Daoy (cell line): Measurements from ENCODE around the gene CD300C. TPM values are rescaled to one million over a fixed set of nuclear protein-coding genes. Genes with fewer than 3 reads are reported as not detected.
"Not testable (repeated sequence)": the region's sequence is repeated elsewhere in the genome, so short reads cannot be mapped to it uniquely, and the experiment has no call there.

Experiments used
- DNase-seq: peaks from one replicate; pipeline ENCODE4 v3.0.0-alpha.2; 2015; ENCODE audit warnings: low read depth
- total RNA-seq: library from RNA; depleted of rRNA; stranded (reverse); fragments of >200 nt; shearing (Covaris generic); gene quantifications from 2 replicates; pipeline ENCODE4 v1.2.3, GENCODE V29; 2014

CD300C gene
- total RNA-seq, 1 experiment from 2014 or later: 1.2 TPM

- peak; percentile 60 for DNase-seq
Measured at GRCh38 chr17:74532115-74532514, 13.8 kb downstream of the CD300C start.

- no peak for DNase-seq
Measured at GRCh38 chr17:74531231-74531761, 14.6 kb downstream of the CD300C start, which contains the start of gene CD300LB. CD300LB (minus strand) TSS chr17:74531475; CDS start chr17:74531350, 125 bp downstream.

- DNase-seq: no peak
Measured at GRCh38 chr17:74530831-74531150, 15.1 kb downstream of the CD300C start.

DNA sequence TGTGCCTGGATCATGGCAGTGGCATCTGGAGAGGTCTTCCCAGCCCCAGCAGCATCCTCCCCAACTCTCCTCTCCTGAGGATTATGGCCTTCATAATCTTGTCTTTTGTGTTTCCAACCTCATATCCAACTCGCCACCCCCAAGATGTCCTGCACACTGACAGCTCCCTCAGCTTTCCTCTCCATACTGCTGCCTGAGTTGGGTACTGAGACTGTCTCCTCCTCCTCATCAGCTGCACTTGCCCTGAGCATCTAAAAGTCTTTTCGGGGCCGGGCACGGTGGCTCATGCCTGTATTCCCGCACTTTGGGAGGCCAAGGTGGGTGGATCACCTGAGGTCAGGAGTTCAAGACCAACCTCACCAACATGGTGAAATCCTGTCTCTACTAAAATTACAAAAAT lies 16.7 kb downstream of the CD300C start:
- no peak for DNase-seq

DNA sequence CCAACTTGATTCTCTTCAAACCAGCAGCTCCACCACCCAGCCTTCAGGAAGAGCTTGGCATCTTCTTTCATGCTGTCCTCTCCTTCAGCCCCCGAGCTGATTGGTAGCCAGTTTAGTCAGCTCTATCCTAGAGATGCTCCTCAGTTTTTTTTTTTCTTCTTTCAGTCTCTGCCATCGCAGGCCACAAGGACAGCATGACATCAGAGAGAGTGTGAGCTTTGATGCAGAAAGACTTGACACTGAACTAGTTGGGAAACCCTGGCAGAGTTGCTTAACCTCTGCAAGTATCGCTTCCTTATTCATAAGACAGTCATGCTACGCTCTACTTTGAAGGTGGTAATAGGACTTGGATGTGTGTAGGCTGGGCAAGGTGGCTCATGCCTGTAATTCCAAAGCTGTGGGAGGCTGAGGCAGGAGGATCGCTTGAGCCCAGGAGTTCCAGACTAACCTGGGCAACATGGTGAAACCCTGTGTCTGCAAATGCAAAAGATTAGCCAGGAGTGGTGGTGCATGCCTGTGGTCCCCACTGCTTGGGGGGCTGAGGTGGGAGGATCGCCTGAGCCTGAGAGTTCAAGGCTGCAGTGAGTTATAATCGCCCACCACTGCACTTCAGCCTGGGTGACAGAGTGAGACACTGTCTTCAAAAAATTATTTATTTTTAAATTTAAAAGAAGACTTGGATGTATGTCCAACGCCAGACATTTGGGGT lies 17.3 kb downstream of the CD300C start:
- no peak for DNase-seq

- no peak for DNase-seq
Measured at GRCh38 chr17:74527756-74528155, 18.2 kb downstream of the CD300C start.

DNA sequence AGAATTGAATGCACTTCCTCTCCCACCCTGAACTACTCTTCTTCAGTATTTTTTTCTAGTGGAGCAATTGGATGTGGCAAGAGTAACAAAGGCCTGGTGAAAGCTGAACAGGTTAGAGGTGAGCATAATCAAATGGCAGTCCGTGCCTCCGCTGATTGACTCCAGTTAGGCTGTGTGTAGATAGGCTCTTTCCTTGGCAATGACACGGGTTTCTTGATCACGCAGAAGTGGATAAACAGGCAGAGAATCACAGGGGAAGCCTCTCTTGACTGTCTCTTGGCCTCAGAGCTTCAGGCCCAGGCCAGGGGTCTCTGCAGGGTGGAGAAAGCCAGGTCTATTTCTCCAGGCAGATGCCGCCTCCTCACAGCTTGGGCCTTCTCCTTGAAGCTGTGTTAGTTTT lies 18.8 kb downstream of the CD300C start:
- DNase-seq: no peak

- DNase-seq: no peak
Measured at GRCh38 chr17:74526681-74527080, 19.2 kb downstream of the CD300C start.

DNA sequence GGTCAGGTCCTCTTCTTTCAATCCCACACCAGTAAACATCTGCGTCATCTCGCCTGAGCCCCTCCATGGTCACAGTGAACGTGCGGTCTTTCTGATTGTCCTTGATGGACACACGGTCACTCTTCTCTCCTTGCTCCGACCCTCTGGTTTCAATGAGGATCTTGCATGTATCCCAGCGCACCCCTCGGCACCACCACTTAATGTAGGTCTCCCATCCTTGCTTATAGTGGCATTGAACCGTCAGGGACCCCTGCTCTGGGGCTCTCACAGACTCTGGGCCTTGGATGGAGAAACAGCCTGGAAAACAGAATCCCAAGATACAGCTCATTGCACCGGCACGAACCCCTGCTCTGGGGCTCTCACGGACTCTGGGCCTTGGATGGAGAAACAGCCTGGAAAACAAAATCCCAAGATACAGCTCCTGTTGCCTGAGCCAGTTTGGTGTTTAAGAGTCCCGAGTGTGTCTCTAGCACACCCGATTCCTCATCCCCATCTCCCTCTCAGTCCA lies 20.1 kb downstream of the CD300C start:
- no peak for DNase-seq

GRCh38 chr17:74525465-74525725 lies 20.5 kb downstream of the CD300C start:
- DNase-seq: no peak

DNA sequence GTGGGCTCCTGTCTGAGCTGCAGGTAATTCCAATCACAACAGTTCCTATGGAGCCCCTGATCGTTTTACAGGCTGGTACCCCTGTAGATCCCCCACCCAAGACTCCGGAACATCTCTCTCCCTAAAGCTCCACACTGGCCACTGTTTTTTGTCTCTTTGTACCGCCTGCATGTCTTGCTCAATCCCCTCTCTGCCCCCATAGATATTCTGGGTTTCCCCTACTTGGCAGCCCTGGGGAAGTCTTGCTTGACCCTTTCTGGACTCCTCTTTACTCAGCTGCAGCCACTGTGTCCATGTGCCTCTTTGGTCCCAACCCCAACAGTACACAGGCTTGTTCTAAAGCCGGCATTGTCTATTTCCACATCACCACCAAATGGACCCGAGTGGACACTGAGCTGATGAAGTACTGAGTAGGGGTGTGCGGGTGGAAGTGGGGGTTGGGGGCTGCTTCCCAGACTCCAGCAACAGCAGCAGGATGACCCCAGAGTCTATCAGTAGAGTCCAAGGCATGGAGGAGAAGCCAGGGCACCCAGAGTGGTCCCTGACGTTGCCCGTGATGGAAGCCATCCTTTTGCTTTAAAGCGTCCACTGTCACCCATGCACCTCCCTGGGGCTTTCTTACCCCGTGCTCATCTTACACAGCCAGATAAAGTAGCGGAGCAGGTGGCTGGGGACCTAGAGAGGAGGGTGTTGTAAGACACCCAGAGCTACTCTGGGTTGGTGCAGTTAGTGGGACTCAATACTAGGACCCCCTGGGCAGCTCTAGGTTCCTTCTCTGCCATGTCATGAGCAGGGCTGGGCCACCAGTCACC lies 21.1 kb downstream of the CD300C start:
- no peak for DNase-seq

DNA sequence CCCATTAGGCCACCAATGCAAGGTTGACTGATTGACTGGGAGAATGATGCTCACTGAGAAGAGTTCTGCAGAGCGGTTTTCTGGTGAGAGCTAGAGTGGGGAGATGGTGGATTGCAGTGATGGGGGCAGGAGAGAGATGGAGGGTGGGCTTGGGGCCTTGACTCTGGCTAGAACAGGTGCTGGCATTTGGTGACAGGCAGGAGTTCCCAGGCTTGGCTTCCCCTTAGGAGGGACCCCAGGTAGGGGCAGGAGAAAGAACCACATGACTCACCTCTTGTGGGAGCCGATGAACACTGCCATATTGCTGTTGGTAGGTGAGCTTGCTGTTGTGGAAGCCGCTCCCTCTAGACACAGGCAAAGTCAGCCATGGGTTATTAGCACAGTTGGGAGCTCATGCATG lies 22.6 kb downstream of the CD300C start:
- no peak for DNase-seq

GRCh38 chr17:74522381-74523105 lies 23.4 kb downstream of the CD300C start:
- no peak for DNase-seq

- no peak for DNase-seq
Measured at GRCh38 chr17:74521701-74522201, 24.2 kb downstream of the CD300C start.

GRCh38 chr17:74520790-74521480 lies 25.0 kb downstream of the CD300C start:
- peak; percentile 45 for DNase-seq

- DNase-seq: no peak
Measured at GRCh38 chr17:74520016-74520434, 25.9 kb downstream of the CD300C start.

DNA sequence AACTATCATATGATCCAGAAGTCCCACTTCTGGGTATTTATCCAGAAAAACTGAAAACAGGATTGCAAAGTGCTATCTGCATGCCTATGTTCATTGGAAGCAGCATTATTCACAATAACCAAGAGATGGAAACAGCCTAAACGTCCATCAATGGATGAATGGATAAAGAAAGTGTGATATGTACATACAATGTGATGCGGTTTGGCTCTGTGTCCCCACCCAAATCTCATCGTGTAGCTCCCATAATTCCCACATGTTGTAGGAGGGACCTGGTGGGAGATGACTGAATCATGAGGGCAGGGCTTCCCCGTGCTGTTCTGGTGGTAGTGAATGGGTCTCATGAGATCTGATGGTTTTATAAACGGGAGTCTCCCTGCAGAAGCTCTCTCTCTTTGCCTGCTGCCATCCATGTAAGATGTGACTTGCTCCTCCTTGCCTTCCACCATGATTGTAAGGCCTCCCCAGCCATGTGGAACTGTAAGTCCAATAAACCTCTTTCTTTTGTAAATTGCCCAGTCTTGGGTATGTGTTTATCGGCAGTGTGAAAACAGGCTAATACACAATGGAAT lies 27.4 kb downstream of the CD300C start:
- not testable (repeated sequence) for DNase-seq

DNA sequence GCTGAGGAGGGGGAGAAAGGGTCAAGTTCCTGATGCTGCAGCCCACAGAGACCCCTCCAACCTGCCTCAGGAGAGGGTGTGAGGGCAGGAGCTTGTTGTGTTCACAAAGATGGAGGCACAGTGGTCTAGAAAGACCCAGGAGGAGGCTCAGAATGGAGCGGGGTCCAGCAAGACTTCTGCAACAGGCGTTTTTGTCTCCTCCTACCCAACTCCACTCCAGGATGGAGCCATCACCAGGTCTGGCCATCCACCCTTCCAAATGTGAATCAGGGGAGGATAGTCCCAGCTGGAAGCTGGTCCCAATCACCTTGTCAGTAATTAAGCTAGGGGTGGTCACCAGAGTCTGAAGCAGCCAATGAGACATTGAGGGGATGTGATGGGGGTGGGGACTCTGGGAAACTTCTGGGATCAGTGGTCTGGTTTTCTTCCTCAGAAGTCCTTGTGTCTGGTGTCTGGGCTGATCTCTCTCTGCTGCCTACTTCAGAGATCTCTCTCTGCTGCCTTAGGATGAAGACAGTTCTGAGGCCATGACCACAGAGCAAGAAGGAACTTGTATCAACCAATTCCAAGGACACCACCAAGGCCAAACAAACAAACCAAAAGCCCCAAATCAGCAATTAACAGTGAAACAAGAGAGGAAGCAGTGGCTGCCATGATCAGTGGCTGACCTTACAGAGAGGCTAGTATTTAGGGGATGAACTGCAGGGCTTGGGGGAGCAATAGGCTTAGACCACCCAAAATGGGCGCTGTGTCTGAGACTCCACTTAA lies 29.2 kb downstream of the CD300C start:
- no peak for DNase-seq

DNA sequence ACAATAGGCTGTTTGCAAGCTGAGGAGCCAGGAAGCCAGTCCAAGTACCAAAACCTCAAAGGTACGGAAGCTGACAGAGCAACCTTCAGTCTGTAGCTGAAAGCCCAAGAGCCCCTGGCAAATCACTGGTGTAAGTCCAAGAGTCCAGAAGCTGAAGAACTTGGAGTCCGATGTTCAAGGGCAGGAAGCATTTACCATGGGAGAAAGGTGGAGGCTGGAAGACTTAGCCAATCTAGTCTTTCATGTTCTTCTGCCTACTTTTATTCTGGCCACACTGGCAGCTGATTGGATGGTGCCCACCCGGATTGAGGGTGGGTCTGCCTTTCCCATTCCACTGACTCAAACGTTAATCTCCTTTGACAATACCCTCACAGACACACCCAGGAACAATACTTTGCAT lies 30.0 kb downstream of the CD300C start:
- no peak for DNase-seq

- no peak for DNase-seq
Measured at GRCh38 chr17:74514632-74515334, 31.1 kb downstream of the CD300C start.
